ENCODE measurements around the gene CDH4. TPM values are rescaled to one million over a fixed set of nuclear protein-coding genes. Genes with fewer than 3 reads are reported as not detected.

Gene CDH4
- total RNA-seq, 1 donor: 8.6 TPM

- no peak for DNase-seq (ENCODE audit: low read depth in 2 of 3, low spot score in 2 of 3)
Observed at GRCh38 chr20:61505508-61505907, 253.4 kb downstream of the CDH4 start.

DNA sequence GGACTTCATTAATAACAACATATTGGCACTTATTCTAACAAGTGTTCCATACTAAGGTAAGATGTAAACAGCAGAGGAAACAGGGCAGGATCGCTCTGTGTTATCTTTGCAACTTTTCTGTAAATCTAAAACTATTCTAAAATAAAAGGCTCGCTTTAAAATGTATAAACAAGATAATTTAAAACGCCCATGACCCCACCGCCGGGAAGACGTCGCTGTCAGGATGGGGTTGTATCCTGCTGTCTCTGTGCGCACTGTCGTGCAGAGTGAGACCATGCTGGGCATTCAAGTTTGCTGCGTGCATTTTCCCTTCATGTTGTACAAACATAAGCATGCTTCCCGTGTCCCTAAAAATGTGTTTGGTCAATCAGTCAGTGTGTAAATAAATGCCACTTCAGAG lies 255.7 kb downstream of the CDH4 start:
- DNase-seq (ENCODE audit: low read depth in 2 of 3, low spot score in 2 of 3): no peak

DNA sequence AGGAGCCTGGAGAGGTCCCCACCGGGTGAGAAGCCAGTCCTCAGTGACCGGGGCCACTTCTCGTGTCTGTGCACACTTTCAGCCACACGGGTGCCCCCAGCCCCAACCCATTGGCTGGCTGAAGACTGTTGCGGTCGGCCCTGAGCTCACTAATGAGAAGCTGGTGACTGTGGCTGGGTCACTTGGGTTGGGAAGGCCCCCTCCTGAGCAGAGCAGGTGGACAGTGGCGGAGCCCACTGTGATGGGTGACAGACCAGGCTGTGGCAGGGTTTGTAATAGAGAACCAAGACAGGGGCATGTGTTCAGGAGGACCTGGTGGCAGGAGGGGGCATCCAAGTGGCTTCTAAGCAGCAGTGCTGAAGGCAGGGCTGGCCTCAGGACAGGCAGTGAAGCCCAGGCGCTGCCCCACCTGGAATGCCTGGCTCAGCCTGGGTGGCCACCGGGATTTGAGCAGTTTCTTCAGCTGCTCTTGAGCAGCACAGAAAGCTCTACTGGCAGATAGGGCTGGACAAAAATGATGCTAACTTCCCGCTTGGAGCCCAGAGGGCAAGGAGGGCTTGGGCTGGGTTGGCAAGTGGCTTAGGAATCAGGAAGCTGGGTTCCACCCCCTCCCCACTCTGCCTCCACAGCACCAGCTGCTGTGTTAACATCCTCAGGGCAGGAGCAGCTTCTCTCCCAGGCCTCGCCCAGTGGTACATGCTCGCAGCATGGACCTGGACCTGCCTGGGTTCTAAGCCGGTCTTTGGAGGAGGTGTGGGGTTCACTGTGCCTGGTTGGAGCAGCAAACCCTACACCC lies 256.4 kb downstream of the CDH4 start:
- no peak for DNase-seq (ENCODE audit: low read depth in 2 of 3, low spot score in 2 of 3)

GRCh38 chr20:61510778-61511330 lies 258.8 kb downstream of the CDH4 start:
- no peak for DNase-seq (ENCODE audit: low read depth in 2 of 3, low spot score in 2 of 3)

DNA sequence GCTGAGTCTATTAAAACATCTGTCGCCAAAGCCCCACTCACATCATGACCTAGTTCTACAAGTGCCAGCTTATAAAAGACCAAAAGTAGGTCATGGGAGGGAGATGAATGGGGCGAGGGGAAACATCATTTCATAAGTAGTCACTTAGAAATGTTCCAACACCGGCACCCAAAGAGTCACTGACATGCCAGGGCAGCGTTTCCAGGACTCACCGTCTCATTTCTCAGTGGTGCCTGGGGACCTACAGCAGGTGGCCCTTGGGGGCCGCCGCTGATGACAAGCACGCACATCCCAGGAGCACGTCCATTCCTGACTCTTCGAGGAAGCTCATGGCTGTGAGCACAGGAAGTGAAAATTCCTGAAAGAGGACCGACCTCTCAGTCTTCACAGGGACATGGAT lies 260.4 kb downstream of the CDH4 start:
- DNase-seq (ENCODE audit: low read depth in 2 of 3, low spot score in 2 of 3): no peak

- DNase-seq (ENCODE audit: low read depth in 2 of 3, low spot score in 2 of 3): no peak
Observed at GRCh38 chr20:61513124-61514017, 261.3 kb downstream of the CDH4 start.

- no peak for DNase-seq (ENCODE audit: low read depth in 2 of 3, low spot score in 2 of 3)
Observed at GRCh38 chr20:61514018-61514365, 261.9 kb downstream of the CDH4 start.

GRCh38 chr20:61514396-61514795 lies 262.3 kb downstream of the CDH4 start:
- no peak for DNase-seq (ENCODE audit: low read depth in 2 of 3, low spot score in 2 of 3)

DNA sequence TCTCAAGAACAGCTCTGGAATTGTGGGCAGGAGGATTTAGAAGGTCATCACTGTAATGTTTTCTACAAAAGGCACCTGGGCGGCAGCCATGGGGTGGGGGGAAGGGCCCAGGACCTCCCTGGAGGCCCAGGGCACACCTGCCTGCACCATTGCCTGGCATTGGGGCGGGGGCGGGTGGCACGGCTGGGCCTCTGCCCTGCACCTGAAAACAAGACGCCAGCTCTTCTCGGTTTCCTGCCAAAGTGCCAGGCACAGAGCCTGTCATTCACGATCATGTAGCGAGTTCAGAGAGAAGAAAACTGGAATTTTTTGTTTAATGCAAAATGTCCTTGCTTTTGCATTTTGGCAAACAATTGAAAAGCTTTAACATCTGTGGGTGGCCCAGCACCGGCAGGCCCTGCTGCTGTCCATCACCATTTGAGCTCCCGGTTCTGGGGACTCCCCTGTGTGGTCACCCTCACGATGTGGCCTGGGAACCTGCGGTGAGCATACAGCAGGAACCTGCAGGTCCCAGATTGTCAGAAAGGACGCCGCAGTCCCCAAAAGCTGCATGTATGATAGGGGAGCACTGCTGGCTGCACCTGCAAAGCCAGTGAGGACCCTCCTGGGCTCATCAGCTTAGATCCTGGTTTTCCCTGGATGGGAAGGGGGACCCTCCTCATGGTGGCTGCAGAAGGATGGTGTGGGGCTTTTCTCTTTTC lies 262.9 kb downstream of the CDH4 start:
- DNase-seq (ENCODE audit: low read depth in 2 of 3, low spot score in 2 of 3): no peak

- DNase-seq (ENCODE audit: low read depth in 2 of 3, low spot score in 2 of 3): no peak
Observed at GRCh38 chr20:61515922-61516321, 263.9 kb downstream of the CDH4 start.

DNA sequence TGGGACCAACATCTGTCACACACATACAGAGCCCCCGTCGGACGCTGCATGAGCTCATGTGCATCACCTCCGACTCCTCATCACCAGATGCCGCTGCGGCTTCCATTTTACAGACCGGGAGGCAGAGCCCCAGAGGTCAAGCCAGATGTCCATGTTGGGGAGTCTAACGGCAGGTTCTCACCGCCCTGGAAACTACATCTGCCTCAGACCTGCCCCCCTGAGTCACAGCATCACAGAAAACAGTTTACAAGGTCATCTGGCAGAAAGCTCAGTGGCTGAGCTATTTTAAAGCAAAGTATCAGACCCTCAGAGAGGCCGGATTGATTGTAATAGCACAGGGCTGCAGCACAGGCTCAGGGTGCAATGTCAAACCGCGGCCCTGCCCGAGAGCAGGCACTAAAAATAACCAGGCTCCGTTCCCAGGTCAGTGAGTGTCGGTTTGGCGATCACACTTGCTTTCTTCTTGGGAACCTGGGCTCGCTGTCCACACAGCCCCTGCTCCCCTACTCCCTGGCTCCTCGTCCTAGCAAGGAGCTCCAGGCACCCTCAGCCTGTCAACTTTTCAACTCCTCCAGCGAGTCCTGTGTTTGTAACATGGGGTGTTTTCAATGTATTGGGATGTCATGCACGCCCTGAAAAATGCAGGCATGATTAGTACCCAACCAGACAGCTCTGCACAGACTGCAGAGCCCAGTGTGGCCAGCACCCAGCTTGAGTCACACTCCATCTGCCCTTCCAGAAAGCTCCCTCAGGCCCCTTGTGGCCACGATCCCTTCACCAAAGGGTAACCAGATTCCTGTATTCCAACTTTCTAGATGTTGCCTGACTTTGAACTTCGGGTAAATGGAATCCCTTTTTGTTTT lies 264.5 kb downstream of the CDH4 start:
- no peak for DNase-seq (ENCODE audit: low read depth in 2 of 3, low spot score in 2 of 3)

DNA sequence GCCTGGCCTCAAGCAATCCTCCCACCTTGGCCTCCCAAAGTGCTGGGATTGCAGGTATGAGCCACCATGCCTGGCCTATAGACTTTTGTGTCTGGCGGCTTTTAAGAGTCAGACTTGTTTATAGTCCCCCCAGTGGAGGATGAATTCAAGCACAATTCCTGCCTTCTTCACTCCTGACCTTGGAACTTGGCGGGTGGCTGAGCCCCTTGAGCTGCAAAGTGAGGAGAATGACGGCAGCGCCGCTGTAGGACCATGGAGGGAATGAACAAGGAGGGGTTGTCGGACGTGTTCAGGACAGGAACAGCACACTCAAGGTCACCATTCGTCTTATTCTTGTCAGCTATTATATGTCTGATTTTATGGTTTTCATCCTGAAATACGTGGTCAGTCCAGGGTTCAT lies 265.4 kb downstream of the CDH4 start:
- no peak for DNase-seq (ENCODE audit: low read depth in 2 of 3, low spot score in 2 of 3)

DNA sequence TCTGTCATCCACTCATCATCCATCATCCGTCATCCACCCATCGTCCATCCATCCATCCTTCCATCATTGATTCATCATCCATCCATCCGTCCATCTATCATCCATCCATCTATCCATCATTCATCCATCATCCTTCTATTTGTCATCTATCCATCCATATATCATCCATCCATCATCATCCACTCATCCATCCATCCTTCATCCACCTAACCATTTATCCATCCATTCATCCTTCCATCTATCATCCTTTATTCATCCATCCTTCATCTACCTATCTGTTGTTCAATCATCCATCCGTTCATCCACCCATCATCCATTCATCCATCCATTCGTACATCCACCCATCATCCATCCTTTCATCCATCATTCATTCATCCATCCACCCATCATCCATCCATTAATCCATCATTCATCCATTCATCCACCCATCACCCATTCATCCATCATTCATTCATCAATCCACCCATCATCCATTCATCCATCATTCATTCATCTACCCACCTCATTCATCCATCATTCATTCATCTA lies 266.4 kb downstream of the CDH4 start:
- DNase-seq (ENCODE audit: low read depth in 2 of 3, low spot score in 2 of 3): no peak

- DNase-seq (ENCODE audit: low read depth in 2 of 3, low spot score in 2 of 3): no peak
Observed at GRCh38 chr20:61519488-61519887, 267.4 kb downstream of the CDH4 start.

DNA sequence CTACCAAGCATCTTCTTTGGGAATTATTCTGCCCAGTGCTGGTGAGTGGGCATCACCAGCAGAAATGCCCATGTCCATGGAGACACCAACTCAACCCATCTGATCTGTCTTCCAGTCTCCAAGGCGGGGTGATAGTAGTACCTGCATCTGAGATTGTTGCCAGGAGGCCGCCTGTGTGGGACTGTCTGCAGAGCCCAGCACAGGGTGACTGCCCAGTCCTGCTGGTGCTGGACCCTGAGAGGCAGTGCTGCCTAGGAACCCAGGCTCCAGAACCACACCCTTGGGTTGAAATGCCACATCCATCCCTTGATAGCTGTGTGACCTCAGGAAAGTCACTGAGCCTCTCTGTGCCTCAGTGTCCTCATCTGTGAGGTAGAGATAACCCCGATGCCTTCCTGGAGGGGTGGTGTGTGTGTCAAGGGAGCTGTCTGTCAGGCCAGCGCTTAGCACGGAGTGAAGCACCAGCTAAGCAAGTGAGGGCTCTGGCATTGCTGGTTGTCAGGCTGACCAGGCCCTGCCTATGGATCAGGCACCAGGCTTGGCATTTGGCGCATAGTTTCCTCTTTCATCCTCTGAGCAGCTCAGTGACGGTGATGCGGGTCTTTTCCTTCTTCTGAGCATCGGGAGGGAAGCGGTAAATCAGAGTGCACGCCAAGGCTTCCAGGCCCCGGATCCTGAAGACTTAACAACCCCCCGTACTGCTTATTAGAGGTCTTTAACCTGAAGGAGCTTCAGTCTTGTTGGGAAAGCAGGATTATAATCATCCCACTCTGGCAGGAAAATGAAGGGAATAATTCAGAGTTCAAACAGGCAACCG lies 268.2 kb downstream of the CDH4 start:
- DNase-seq (ENCODE audit: low read depth in 2 of 3, low spot score in 2 of 3): no peak

DNA sequence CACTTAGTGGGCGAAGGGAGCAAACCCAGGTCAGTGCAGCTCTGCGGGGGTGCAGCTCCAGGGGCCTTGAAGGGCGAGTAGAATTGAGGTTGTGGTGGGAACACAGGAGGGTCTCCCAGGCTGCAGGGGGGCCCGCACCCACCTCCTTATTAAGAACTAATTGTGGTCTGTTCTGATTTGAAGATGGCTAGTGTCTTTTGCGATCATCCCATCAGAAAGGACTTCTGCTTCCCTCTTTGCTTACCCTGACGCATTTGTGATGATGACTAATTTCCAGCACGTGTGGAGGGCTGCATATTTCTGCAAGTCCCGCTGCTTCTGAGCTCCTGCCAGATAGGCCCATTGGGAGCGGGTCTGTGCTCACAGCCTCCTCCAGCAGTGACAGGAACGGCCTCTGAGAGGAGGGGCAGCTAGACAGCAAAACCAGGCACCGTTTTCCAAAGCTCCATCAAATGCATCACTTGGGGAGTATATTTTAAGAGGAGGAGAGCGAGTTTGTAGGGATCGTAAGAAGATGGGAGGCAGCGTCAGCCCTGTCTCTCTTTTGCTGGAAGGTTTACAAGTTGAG lies 268.9 kb downstream of the CDH4 start:
- no peak for DNase-seq (ENCODE audit: low read depth in 2 of 3, low spot score in 2 of 3)

DNA sequence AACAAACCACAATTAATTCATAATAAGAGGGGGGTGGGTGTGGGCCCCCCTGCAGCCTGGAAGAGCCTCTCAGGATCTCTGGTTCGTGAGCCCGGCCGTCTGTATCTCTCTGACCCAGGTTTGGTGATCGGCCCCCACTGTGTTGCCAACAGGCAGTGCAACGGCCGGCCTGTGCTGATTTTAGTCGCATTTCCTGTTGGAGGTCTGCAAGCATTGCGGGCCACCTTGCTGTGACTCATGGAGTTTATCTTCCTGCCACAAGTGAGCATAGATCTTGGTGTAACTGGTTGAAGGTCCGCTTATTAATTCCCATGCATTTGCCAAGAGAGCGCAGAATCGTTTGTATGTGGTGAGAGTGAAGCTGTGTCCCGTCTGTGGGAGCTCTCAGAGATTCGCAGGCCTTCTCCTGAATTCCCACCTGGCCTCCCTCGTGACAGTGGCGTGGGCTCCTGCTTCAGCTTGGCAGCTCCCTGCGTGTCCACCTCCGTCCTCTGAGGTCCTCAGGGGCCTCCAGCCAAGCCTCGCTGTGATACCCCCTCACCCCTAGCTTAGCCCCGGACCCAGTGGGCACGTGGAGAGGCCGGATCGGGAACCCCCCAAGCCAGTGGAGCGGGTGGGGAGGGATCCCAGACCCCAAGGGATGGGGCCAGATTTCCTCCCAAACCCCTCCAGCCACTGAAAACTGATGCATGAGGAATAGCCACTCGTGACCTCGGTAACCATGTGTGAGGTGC lies 269.8 kb downstream of the CDH4 start:
- DNase-seq (ENCODE audit: low read depth in 2 of 3, low spot score in 2 of 3): no peak

DNA sequence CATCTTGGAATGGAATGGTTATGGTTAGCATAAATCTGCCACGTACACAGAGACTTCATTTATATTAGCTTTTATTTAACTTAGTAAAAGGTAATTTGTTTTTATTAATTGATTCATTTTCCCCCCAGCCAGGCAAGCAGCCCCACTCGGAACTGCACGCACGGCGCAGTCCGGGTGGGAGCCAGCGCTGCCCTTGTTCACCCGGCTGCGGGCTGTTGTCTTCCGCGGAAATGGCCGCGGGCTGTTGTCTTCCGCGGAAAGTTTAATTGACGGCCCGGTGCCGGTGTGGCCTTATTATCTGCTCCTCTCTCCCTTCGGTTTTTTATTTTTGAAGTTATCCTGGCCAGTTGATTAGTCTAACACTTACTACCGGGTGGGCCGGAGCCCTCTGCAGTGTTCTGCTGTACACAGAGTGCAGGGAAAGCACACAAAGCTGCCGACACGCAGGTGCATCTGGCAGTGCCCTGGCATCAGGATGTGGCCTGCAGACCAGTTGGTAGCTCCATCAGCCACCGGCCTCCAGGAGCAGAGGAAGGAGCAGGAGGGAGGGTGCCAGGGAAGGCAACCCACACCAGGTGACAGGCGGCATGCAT lies 270.5 kb downstream of the CDH4 start:
- DNase-seq (ENCODE audit: low read depth in 2 of 3, low spot score in 2 of 3): no peak
